ENCODE results near the gene ZFP1. TPM values are rescaled to one million over a fixed set of nuclear protein-coding genes. Genes with fewer than 3 reads are reported as not detected.

ZFP1 gene
- total RNA-seq, 1 donor from 2014 or later: 10.5 TPM

DNA sequence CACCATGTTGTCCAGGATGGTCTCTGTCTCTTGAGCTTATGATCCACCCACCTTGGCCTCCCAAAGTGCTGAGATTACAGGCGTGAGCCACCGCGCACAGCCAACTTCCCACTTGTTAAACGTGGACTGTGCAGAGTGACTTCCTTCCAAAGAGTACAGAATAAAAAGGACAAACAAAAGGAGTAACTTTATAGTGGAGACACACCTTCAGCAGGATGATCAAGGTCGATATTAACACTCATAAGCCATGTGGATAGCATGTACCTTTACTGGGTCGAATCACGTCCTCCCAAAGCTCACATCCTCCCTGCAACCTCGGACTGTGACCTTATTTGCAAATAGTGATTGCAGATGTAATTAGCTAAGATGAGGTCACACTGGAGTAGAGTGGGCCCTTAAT lies 10.1 kb upstream of the ZFP1 start:
- DNase-seq (ENCODE audit: low spot score): no peak
- intact Hi-C loops (cut with DNase I): no loop called here

DNA sequence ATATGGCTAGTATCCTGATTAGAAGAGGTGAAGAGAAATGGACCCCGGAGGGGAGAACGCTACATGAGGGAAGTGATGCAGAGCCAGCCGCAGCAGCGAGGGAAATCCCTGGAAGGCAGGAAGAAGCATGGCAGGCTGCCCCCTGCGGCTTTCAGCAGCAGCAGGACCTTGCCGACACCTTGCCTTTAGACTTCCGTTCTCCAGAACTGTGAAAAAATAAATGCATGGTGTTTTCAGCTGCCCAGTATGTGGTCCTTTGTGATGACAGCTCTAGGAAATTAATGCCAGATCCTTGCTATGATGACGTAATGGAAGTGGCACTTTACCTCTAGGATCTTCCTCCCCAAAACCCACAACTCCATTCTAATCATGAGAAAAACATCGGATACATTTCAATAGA lies 9.7 kb upstream of the ZFP1 start:
- intact Hi-C loops (cut with DNase I): no loop called here

DNA sequence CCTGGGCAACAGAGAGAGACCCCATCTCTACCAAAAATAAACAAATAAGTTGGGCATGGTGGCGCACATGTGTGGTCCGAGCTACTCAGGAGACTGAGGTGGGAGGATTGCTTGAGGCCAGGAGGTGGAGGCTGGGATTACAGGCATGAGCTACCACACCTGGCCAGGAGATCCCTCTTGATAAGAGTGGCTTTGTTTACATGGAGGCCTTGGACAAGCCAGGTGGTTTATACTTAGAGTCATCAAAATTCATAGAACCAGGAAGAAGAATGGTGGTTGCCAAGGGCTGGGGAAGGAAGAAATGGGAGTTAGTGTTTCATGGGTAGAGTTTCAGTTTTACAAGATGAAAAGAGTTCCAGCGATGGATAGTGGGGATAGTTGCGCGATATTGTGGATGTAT lies 8.8 kb upstream of the ZFP1 start:
- DNase-seq (ENCODE audit: low spot score): no peak
- intact Hi-C loops (cut with DNase I): no loop called here

More for the DNA sequence above, 9.7 kb upstream of the ZFP1 start:
- DNase-seq (ENCODE audit: low spot score): no peak

DNA sequence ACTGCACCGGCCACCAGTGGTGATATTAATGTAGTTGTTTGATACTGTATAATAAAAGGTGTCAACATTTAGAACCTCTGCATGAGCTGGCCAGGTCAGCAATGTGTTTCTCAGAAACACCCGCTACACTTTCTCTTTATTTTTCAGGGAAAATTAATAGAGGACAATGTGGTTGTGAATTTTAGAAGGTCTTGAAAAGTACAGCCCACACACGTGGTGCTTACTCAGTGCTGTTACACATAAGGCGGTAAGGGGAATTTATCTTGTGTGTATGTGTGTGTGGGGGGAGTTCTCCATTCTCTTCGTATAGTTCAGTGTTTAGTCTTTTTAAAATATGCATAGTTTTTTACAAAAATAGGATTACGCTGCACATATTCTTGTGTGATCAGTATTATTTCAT lies 4.4 kb upstream of the ZFP1 start:
- DNase-seq (ENCODE audit: low spot score): no peak
- intact Hi-C loops (cut with DNase I): no loop called here

DNA sequence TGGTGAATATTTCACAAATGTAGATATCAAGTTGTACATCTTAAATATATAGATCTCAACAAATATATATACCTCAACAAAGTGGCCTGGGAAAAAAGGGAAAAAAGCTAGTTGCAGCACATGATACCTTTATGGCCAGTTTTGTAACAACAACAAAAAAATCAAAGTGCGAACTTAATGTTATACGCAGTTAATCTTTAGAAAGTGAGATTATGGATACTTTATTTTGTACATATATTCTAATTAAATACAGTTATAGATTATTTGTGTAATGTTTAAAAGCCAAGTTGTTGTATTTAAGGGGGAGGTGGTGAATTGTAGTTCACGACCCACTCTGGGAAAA lies 385 bp upstream of the ZFP1 start:
- DNase-seq (ENCODE audit: low spot score): no peak
- intact Hi-C loops (cut with DNase I): no loop called here

DNA sequence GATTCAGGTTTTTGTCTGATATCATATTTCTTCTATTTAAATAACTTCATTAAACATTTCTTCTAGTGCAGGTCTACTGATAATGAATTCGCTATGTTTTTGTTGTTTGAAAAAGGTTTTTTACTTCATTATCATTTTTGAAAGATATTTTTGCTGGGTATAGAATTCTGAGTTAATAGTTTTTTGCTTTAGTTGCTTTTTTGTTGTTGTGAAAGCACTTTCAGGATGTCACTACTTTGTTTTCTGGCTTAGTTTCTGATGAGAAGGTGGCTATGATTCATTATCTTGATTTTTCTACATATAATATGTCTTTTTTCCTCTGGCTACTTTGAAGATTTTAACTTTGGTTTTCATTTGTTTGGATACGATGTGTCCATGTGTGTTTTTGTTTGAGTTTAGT lies 3.5 kb downstream of the ZFP1 start:
- DNase-seq (ENCODE audit: low spot score): no peak
- intact Hi-C loops (cut with DNase I): no loop called here

DNA sequence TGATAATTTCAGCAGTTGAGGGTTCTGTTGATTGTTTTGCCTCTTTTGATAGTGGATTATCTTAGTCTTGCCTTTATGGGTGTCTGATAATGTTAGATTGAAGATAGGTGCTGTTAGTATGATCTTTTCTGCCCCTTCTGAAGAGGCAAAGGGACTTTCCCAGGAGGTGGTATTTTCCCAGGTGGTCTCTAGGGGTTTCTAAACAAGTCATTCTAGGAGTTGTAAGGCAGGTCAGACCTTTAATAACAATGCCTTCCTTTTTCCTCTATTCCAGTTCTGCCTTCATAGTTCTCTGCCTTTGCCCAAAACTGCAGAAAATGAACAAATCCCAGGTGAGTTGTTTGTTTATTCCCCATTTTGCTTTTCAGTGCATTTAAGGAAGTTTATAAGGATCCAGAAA lies 4.3 kb downstream of the ZFP1 start:
- intact Hi-C loops (cut with DNase I): no loop called here
- no peak for DNase-seq (ENCODE audit: low spot score)

DNA sequence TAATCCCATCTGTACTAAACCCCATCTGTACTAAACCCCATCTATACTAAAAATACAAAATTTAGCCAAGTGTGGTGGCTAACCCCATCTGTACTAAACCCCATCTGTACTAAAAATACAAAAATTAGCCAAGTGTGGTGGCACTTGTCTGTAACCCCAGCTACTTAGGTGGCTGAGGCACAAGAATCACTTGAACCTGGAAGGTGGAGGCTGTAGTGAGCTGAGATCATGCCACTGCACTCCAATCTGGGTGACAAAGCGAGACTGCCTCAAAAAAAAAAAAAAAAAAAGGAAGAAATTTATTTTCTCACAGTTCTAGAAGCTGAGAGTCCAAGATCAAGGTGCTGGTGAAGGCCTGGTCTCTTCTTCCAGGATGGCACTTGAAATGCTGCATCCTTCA lies 12.1 kb downstream of the ZFP1 start:
- intact Hi-C loops (cut with DNase I): no loop called here
- DNase-seq (ENCODE audit: low spot score): no peak

DNA sequence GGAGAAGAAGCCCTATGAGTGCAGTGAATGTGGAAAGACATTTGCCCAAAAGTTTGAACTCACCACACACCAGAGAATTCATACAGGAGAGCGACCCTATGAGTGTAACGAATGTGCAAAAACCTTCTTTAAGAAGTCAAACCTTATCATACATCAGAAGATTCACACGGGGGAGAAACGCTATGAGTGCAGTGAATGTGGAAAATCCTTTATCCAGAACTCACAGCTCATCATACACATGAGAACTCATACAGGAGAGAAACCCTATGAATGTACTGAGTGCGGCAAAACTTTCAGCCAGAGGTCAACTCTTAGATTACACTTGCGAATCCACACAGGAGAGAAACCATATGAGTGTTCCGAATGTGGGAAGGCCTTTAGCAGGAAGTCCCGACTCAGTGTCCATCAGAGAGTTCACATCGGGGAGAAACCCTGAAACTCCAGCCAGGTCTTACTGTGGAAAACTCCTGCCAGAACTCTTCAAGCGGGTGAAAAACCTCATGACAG lies 21.6 kb downstream of the ZFP1 start:
- no peak for DNase-seq (ENCODE audit: low spot score)

DNA sequence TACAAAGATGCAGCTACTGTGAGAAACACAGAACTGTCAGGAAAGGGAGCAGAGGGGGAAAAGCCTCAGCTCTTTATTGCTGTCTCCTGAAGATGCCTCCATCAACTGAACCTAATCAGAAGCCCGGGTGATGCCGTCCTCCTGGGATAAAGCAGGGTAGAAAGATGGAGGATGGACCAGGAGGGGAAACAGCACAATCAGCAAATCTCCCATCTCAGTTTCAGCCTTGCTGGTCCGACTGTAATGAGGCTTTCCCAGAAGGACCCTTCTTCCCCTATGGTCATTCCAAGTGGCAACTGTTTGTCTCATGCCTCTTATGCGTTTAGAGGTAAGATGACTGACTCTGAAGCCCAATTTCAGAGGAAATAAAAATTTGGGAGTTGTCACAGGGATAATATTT lies 24.3 kb downstream of the ZFP1 start:
- intact Hi-C loops (cut with DNase I): no loop called here
- no peak for DNase-seq (ENCODE audit: low spot score)

More for the DNA sequence above, 21.6 kb downstream of the ZFP1 start:
- intact Hi-C loops (cut with DNase I): no loop called here

DNA sequence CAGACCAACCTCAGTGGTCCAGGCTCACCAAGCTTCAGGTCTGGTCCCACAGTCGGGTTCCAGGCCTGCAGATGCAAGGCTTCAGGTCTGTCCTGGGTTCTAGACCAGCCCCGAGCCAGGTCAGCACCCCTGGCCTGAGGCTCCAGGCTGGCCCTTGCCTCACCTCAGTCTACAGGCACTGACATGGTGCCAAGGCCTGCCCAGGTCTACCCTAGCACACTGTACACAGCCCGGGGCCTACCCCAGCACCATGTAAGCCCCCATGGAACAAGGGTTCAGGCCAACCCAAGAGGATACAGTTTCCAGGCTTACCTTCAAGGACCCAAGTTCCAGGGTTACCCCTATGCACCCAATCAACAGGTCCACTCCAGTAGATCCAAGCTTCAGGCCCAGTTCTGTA lies 26.8 kb downstream of the ZFP1 start:
- intact Hi-C loops (cut with DNase I): no loop called here

DNA sequence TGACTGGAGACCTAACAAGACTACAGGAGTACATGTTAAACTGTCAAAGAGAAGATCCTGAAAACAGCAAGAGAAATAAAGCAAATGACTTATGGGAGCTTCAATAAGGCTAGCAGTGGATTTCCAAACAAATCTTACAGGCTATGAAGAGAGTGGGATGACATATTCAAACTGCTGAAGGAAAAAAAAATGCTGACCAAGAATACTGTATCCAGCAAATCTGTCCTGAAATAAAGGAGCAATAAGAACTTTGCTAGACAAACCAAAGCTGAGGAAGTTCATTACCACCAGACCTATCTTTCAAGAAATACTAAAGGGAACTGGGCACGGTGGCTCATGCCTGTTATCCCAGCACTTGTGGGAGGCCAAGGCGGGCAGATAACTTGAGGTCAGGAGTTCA lies 28.6 kb downstream of the ZFP1 start:
- intact Hi-C loops (cut with DNase I): no loop called here

More for the DNA sequence above, 26.8 kb downstream of the ZFP1 start:
- DNase-seq (ENCODE audit: low spot score): no peak

DNA sequence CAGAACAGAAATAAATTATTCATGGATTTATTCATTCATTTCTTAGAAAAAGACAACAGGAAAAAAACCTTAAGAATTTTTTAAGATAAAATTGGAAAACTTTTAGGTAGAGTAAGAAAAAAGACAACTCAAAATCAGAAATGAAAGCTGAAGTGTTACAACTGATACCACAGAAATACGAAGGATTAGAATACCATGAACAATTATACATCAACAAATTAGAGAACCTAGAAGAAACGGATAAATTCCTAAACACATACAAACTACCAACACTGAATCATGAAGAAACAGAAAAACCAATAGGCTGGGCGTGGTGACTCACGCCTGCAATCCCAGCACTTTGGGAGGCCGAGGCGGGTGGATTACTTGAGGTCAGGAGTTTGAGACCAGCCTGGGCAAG lies 30.9 kb downstream of the ZFP1 start:
- no peak for DNase-seq (ENCODE audit: low spot score)
- intact Hi-C loops (cut with DNase I): no loop called here

More for the DNA sequence above, 28.6 kb downstream of the ZFP1 start:
- DNase-seq (ENCODE audit: low spot score): no peak

DNA sequence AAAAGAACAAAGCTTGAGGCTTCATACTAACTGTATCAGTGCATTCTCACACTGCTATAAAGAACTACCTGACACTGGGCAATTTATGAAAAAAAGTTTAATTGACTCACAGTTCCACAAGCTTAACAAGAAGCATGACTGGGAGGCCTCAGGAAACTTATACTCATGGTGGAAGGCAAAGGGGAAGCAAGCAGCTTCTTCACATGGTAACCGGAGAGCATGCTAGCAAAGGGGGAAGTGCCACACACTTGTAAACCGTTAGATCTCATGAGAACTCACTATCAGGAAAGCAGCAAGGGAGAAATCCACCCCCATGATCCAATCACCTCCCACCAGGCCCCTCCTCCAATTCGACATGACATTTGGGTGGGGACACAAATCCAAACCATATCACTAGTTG lies 33.3 kb downstream of the ZFP1 start:
- DNase-seq (ENCODE audit: low spot score): no peak
- intact Hi-C loops (cut with DNase I): no loop called here

DNA sequence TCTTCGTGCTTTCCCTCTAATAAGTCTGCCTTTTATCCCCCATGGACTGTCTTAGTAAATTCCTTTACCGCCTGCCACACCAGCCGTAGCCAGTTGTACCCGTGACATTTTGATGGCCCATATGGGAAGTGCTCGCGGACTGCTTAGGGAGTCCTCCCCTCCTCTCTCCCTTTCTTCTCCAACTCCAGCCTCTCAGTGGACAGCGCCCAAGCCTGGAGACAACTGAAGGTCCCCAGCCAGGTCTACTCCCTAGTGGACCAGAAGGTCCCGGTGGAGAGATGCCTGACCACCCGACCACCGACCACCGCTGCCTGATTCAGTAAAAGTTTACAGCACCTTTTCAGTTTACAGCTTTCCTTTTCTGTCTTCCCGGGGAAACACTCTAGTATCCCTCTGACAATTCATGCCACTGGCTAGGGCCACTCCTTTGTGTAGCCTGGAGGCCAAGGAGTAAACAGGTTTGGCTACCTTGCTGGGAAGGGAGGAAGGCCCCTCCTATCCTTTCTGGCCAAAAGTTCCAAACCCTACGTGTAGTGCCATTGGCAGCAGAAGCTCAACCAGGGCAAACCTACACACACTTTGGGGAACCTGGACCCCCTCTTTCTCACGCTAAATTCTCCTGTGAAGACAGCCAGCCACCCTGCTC lies 40.6 kb downstream of the ZFP1 start:
- DNase-seq (ENCODE audit: low spot score): no peak
- intact Hi-C loops (cut with DNase I): no loop called here

DNA sequence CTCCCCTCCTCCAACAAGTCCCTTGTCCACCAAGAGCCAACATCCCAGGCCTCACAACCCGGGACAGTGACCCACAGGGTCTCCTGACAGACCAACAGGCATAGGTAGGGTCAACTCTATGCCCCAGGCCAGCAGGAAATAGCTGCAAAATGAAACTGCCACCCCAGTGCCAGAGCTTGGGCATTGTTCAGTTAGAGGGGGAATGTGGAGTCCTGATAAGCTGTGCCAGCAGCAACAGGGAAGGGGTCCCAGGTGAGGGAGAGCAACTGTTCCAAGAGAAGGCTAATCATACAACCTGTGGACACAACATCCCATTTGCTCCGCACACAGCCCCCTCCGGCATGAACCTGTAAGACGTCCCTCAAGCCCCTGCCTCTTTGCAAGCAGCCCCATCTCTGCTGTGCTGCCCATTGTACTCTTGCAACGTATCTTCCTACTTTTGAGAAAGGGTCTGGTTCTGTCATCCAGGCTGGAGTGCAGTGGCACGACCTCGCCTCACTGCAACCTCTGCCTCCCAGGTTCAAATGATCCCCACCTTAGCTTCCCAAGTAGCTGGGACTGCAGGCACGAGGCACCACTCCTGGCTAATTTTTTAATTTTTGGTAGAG lies 41.4 kb downstream of the ZFP1 start:
- no peak for DNase-seq (ENCODE audit: low spot score)
- intact Hi-C loops (cut with DNase I): loop anchor here (10.0 kb wide), 1 partner anchor 575 kb away; no protein-coding TSS in a partner anchor

DNA sequence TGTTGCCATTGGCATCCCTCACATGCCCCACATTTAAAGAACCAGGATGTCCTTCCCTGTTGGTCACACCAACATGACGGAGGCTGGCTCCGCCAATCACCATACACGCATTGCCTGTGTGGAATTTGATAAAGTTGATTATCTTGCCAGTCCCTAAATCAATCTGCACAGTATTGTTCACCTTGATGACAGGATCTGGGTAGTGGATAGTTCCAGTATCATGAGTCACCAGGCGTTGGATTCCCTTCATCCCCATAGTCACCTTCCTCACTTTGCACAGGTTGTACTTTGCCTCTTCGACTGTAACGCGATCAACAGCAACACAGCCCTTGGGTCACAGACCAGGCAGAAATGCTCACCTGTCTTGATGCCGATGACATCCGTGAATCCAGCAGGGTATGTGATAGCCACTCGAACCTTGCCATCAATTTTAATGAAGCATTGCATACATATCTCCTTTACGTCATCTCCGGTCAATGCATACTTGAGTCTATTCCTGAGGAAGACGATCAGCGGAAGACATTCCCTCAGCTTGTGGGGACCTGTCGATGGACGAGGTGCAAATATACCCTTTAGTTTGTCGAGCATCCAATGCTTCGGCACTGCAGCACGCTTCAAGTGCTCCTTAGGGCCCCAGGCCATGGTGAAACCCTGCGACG lies 44.4 kb downstream of the ZFP1 start:
- peak; percentile 41 for DNase-seq (ENCODE audit: low spot score)
- intact Hi-C loops (cut with DNase I): loop anchor here (10.0 kb wide), 1 partner anchor 572 kb away; no protein-coding TSS in a partner anchor

DNA sequence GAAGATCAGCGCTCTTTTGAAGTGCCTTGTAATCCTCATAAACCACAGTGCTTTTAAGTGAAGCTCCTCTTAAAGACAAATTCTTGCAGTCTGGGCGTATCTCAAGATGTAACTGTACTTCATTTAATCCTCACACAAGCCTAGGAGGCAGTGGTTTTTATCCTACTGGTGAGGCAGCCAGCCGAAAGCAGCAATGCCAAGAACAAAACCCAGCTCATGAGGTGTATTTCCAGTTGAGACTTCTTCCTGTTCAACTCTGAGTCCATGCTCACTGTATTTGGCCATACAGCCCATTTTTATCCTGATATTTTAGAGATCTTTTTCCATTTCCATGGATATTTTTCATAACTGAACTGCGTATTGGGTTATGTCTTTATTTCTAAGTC lies 44.9 kb downstream of the ZFP1 start:
- no peak for DNase-seq (ENCODE audit: low spot score)
- intact Hi-C loops (cut with DNase I): loop anchor here (10.0 kb wide), 1 partner anchor 572 kb away; no protein-coding TSS in a partner anchor

DNA sequence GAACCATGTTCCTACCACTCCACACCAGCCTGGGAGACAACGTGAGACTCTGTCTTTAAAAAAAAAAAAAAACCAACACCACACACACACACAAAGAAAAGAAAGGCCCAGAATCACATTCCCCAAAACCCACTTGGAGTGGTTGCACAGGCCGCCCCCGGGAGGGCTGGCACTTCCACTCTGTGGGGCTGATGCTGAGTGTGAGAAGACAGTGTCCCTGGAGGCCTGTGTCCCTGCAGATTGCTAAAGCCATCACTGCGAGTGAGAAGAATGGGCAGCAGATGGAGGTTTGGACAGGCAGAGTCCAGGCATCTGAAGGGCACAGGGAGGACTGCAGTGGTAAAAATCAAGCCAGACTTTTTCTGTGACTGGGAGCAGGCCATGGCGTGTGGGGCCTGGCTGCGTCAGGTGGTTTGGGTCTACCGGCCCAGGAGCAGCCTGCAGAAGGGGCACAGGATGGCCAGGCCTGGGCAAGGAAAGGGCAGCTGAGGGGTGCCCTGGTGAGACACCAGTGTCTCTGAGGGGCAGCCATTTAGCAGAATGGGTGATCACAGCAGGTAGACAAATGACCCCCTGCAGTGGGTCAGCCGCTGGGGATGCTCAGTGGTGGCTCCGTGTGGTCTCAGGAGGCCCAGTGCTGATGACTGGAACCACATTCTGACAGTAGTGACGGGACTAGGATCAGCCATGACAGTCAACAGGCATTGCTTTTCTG lies 45.6 kb downstream of the ZFP1 start:
- intact Hi-C loops (cut with DNase I): loop anchor here (10.0 kb wide), 1 partner anchor 571 kb away; no protein-coding TSS in a partner anchor
- DNase-seq (ENCODE audit: low spot score): peak; percentile 56
